ENCODE data around the gene ZC3HAV1. TPM values are rescaled to one million over a fixed set of nuclear protein-coding genes. Genes with fewer than 3 reads are reported as not detected.

Gene ZC3HAV1
- total and polyA plus RNA-seq, 9 of the 15 experiments (the other 6 are each of a cell fraction or from before 2014, with no cell fraction given), result 11.9 to 40.5 (median 23.9) TPM

- TF ChIP-seq, protein P1, sequence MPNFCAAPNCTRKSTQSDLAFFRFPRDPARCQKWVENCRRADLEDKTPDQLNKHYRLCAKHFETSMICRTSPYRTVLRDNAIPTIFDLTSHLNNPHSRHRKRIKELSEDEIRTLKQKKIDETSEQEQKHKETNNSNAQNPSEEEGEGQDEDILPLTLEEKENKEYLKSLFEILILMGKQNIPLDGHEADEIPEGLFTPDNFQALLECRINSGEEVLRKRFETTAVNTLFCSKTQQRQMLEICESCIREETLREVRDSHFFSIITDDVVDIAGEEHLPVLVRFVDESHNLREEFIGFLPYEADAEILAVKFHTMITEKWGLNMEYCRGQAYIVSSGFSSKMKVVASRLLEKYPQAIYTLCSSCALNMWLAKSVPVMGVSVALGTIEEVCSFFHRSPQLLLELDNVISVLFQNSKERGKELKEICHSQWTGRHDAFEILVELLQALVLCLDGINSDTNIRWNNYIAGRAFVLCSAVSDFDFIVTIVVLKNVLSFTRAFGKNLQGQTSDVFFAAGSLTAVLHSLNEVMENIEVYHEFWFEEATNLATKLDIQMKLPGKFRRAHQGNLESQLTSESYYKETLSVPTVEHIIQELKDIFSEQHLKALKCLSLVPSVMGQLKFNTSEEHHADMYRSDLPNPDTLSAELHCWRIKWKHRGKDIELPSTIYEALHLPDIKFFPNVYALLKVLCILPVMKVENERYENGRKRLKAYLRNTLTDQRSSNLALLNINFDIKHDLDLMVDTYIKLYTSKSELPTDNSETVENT (CRISPR knock-in tag; IDR thresholded peaks at IDR 0.05), result no peak
- TF ChIP-seq, protein P2, sequence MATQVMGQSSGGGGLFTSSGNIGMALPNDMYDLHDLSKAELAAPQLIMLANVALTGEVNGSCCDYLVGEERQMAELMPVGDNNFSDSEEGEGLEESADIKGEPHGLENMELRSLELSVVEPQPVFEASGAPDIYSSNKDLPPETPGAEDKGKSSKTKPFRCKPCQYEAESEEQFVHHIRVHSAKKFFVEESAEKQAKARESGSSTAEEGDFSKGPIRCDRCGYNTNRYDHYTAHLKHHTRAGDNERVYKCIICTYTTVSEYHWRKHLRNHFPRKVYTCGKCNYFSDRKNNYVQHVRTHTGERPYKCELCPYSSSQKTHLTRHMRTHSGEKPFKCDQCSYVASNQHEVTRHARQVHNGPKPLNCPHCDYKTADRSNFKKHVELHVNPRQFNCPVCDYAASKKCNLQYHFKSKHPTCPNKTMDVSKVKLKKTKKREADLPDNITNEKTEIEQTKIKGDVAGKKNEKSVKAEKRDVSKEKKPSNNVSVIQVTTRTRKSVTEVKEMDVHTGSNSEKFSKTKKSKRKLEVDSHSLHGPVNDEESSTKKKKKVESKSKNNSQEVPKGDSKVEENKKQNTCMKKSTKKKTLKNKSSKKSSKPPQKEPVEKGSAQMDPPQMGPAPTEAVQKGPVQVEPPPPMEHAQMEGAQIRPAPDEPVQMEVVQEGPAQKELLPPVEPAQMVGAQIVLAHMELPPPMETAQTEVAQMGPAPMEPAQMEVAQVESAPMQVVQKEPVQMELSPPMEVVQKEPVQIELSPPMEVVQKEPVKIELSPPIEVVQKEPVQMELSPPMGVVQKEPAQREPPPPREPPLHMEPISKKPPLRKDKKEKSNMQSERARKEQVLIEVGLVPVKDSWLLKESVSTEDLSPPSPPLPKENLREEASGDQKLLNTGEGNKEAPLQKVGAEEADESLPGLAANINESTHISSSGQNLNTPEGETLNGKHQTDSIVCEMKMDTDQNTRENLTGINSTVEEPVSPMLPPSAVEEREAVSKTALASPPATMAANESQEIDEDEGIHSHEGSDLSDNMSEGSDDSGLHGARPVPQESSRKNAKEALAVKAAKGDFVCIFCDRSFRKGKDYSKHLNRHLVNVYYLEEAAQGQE (IDR thresholded peaks at IDR 0.05; ENCODE audit: borderline replicate concordance), result peak; percentile 84
- TF ChIP-seq, protein P2 (CRISPR knock-in tag; IDR thresholded peaks at IDR 0.05; ENCODE audit: low read depth), result no peak
- TF ChIP-seq BCL6 (CRISPR knock-in tag; IDR thresholded peaks at IDR 0.05) (no peak), ZNF263 (CRISPR knock-in tag; IDR thresholded peaks at IDR 0.05; ENCODE audit: borderline replicate concordance) (peak; percentile 80; the same call in 1 of the 2 replicates), ILK (tag; IDR thresholded peaks at IDR 0.05; ENCODE audit: borderline replicate concordance, low read depth) (no peak), PBX2 (CRISPR knock-in tag; IDR thresholded peaks at IDR 0.05; ENCODE audit: low read depth) (no peak), PBX2 (tag; conservative IDR thresholded peaks at IDR 0.05; ENCODE audit: low read depth) (no peak), SRF (CRISPR knock-in tag; IDR thresholded peaks at IDR 0.05) (peak in 1 of 2 experiments; percentile 34; a peak in 1 of 4 replicates), TEAD4 (IDR thresholded peaks at IDR 0.05; ENCODE audit: low read length) (no peak), TEAD4 (CRISPR knock-in tag; IDR thresholded peaks at IDR 0.05; ENCODE audit: borderline replicate concordance) (no peak), ZNF696 (CRISPR knock-in tag; conservative IDR thresholded peaks at IDR 0.05) (no peak)
Measured at GRCh38 chr7:139127648-139128047, 18.1 kb upstream of the ZC3HAV1 start (continued).

All from K562 (cell line).